Large intestine (tissue), 3 donors: Measurements from ENCODE around the gene COA1. TPM values are rescaled to one million over a fixed set of nuclear protein-coding genes. Genes with fewer than 3 reads are reported as not detected.
"Not testable (repeated sequence)": the region's sequence is repeated elsewhere in the genome, so short reads cannot be mapped to it uniquely, and the experiment has no call there.

ENCODE experiments used
- DNase-seq, 2 donors: peaks; one replicate each; pipeline versions ENCODE4 v3.0.0 to v3.0.0-alpha.2; 2013
- H3K27ac ChIP-seq: one replicate; pipeline ENCODE4 v1.5.1; 2013; ENCODE audit warnings: low read length
- H3K27me3 ChIP-seq: 2 replicates; pipeline ENCODE4 v1.6.1; 2013; ENCODE audit warnings: low read length; ENCODE audit not compliant: control insufficient read depth, insufficient read depth
- H3K36me3 ChIP-seq: 2 replicates; pipeline ENCODE4 v1.6.1; 2013; ENCODE audit warnings: low read length; ENCODE audit not compliant: control insufficient read depth, insufficient read depth
- H3K4me1 ChIP-seq: one replicate; pipeline ENCODE4 v1.6.1; 2013; ENCODE audit warnings: low read length; ENCODE audit not compliant: control insufficient read depth, insufficient read depth
- H3K4me3 ChIP-seq: one replicate; pipeline ENCODE4 v1.5.1; 2013; ENCODE audit warnings: low read length
- H3K9me3 ChIP-seq: one replicate; pipeline ENCODE4 v1.6.1; 2013; ENCODE audit warnings: mild to moderate bottlenecking, low read depth, low read length, moderate library complexity; ENCODE audit not compliant: control insufficient read depth
- WGBS: methylation state at CpG from one replicate; pipeline ENCODE4 v1.1.5; 2013; ENCODE audit warnings: low lambda C conversion rate; ENCODE audit not compliant: insufficient coverage; 5-methylcytosine and 5-hydroxymethylcytosine counted together
- polyA plus RNA-seq: library from polyadenylated mRNA; unstranded; fragments of 120-200 nt; gene quantifications from one replicate; pipeline ENCODE4 v1.2.1, GENCODE V29; 2013

The COA1 gene
- polyA plus RNA-seq, 1 donor, result 47.5 TPM

DNA sequence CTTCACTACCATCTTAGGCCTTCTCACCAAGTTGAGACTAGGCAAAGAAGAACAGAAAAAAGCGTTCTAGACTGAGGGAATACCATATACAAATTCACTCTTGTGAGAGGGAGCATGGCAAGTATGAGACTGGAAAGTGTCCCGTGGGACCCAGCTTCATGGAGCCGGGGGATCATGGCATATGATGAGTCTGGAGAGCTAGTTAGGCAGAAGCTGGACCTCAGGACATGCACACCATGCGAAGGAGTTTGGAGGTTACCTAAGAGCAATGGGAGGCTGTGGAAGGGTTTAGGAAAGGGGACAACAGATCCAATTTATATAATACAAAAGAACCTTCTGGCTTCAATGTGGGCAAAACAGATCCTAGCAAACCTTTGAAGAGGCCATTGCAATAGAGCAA lies 112.3 kb downstream of the COA1 start:
- H3K36me3 ChIP-seq, result peaks cover 27% of the 10 kb centered on the region
- H3K27me3 ChIP-seq, result no peaks in the 10 kb centered on the region
- WGBS, result no CpG with 5 or more reads among the region's 4 CpGs
- no peak overlapping the region for H3K4me3 ChIP-seq
- no peaks in the 10 kb centered on the region for H3K9me3 ChIP-seq
- H3K27ac ChIP-seq, result no peak overlapping the region
- no peak for DNase-seq
- H3K4me1 ChIP-seq, result no peaks in the 10 kb centered on the region

DNA sequence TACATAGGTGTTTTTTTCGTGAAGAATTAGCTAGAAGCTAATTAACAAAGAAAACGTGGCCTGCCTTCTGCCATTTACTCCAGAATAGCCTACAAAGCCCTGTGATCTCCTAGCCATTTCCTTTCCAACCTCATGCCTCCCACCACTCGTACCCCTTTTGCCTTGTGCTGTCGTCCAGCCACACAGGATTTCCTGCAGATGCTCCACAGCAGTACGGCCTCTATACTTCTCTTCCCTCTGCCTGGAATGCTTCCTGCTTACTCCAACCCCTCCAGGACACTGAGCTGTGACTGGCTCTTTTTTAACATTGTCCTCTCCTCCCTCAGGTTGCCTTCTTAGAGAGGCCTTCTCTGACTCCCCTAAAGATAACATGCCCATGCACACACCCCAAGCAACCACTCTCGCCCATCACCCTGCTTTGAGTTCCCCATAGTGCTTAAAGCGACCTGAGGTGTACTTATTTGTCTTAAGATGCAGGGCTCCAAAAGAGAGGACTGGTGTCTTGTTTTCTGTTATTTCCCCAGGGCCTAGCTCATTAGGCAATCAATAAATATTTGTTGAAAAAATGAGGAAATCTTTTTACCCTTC lies 113.7 kb downstream of the COA1 start:
- DNase-seq, result no peak
- Histone ChIP-seq H3K27me3 (no peaks in the 10 kb centered on the region), H3K4me1 (no peaks in the 10 kb centered on the region), H3K9me3 (no peaks in the 10 kb centered on the region), H3K36me3 (peaks cover 27% of the 10 kb centered on the region), H3K27ac (no peak overlapping the region), H3K4me3 (no peak overlapping the region)
- 100% methylated on average over 2 of the region's 7 CpGs for WGBS

DNA sequence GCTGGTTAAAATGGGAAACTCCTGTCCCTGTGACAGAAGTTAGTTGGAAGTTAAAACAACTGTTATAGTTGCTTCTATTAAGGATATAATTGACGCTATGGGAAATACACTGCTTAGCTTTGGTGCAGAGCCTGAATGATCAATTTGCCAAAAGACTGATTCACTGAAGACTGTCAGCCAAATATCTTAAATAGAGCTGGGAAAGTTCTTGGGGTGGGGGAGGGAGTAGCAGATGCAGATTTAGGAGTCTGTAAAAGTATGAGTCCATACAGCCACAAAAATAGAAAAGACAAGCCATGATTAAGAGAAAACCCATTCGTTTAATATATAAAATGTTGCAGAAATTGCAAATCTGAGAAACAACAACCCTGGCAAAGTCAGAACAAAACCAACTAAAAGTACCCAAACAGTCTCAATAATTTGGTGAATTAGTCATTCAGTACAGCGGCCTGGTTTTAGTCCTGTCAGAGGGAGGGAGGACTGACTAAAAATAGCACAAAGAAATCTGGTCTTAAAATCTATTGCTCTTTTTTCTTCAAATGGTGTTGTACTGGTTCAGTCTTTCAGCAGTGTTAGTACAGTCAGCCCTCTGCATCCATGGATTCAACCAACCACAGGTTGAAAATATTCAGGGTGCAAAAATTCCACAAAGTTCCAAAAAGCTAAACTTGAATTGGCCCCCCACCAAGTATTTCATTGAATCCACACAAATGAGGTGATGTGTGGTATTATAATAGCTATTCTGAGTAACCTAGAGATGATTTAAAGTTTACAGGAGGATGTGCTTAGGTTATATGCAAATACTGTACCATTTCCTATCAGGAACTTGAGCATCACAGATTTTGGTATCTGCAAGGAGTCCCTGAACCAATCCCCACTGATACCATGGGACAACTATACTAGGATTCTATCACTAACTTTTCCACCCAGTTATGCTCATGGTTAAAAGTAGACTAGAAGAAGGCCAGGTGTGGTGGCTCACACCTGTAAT lies 116.4 kb downstream of the COA1 start:
- 100% methylated on average over 1 of the region's 3 CpGs for WGBS
- no peaks in the 10 kb centered on the region for H3K4me1 ChIP-seq
- no peak overlapping the region for H3K4me3 ChIP-seq
- no peaks in the 10 kb centered on the region for H3K9me3 ChIP-seq
- peaks cover 27% of the 10 kb centered on the region for H3K36me3 ChIP-seq
- DNase-seq, result no peak
- H3K27ac ChIP-seq, result no peak overlapping the region
- H3K27me3 ChIP-seq, result no peaks in the 10 kb centered on the region

DNA sequence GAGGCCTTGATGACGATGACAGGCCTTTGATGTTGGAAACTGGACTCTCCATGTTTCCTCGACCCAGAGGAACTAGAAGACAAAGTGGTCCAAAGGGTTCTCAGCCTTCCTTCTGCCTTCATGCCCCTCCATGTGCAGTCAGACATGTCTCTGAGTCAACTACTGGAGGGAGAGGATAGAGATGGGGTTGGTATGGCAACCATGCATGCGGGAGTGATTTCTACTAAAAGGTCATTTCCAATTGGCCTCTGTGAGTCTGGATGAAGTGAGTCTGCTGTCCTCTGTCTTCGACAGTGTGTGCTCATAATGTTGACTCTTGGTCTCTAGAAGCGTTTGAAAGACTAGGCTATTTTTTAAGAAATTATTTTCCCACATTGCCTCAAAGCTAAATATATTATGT lies 117.2 kb downstream of the COA1 start:
- no CpG with 5 or more reads among the region's 5 CpGs for WGBS
- peaks cover 19% of the 10 kb centered on the region for H3K36me3 ChIP-seq
- no peak overlapping the region for H3K27ac ChIP-seq

DNA sequence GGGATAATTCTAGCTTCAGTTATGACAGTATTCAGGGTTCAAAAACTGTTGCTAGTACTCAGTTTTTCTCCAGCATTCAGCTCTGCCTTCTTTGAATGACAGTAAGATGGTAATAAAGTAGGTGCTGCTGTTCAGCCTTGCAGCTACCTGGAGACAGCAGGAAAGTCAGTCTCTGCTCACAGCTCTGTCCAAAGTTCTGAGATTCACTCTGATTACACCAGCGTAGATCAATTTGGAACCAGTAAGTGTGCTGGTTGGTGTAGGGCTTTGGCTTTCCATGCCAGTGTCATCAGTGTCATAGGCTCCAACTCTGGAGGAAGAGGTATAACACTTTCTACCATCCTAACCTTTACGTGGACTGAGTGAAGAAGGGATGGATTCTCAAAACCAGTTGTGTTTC lies 120.2 kb downstream of the COA1 start:
- Histone ChIP-seq H3K4me1 (no peaks in the 10 kb centered on the region), H3K4me3 (no peak overlapping the region), H3K9me3 (peaks cover 5% of the 10 kb centered on the region), H3K27me3 (no peaks in the 10 kb centered on the region), H3K36me3 (peaks cover 15% of the 10 kb centered on the region), H3K27ac (no peak overlapping the region)
- DNase-seq, result no peak
- no CpG with 5 or more reads among the region's 2 CpGs for WGBS

More for the DNA sequence above, 117.2 kb downstream of the COA1 start:
- DNase-seq, result no peak
- Histone ChIP-seq H3K9me3 (no peaks in the 10 kb centered on the region), H3K4me1 (no peaks in the 10 kb centered on the region), H3K4me3 (no peak overlapping the region), H3K27me3 (no peaks in the 10 kb centered on the region)

DNA sequence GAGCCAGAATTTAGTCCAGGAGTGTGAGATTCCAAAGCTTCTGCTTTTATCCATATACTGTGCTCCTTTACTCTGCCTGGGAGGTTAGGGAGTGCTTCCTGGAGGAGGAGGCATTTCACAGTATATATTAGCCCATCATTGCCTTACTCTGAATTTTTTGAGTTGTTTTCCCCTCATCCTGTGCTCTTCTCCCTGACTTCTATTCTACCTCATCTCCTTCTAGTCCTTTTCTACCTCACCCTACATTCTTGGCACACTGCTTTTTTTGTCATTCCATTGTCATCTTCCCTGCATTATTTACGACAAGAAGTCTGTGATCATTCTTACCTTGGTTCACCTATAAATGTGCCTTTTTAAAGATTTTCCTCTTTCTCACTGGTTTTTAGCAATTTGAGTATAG lies 125.1 kb downstream of the COA1 start:
- H3K9me3 ChIP-seq, result peaks cover 5% of the 10 kb centered on the region
- no peaks in the 10 kb centered on the region for H3K4me1 ChIP-seq
- 100% methylated on average over 1 of the region's 1 CpG for WGBS
- DNase-seq, result no peak
- no peak overlapping the region for H3K4me3 ChIP-seq
- no peak overlapping the region for H3K27ac ChIP-seq
- no peaks in the 10 kb centered on the region for H3K27me3 ChIP-seq
- H3K36me3 ChIP-seq, result peaks cover 18% of the 10 kb centered on the region

DNA sequence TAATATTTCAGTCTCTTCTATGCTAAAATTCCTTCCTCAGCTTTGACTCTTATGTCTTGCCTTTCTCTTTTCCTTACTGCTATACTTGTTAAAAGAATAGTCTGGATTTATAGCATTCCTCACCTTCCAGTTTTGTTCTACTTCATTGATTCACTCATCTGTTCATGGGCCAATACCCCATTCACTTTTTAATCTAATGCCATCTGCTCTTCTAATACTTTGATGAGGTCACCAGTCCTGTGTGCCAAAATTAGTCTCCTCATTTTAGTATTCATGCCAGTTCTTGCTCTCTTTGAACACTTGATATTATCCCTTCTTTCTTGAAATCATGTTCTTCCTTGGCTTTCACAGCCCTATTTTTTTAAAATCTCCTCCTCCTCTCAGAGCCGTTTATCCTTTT lies 127.1 kb downstream of the COA1 start:
- Histone ChIP-seq H3K27ac (no peak overlapping the region), H3K4me1 (no peaks in the 10 kb centered on the region), H3K4me3 (no peak overlapping the region), H3K9me3 (peaks cover 5% of the 10 kb centered on the region), H3K36me3 (peaks cover 17% of the 10 kb centered on the region), H3K27me3 (no peaks in the 10 kb centered on the region)
- WGBS, result 100% methylated on average over 1 of the region's 1 CpG
- no peak for DNase-seq

DNA sequence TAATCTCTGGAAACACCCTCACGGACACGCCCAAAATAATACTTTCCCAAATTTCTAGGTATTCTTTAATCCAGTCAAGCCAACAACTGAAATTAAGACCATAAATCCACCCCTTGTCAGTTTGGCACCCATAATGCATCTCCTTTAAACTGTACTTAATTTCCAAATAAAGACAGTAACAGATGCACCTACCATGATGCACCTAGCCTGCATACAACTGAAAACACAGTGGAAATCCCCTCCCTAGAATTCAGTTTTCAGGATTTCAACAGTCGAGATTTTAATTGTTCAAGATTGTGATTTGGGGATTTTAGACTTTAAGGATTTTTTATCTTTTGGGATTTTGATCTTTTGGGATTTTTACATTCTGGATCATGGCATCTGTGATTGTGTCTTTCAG lies 129.3 kb downstream of the COA1 start:
- H3K4me1 ChIP-seq, result no peaks in the 10 kb centered on the region
- no peak for DNase-seq
- H3K27me3 ChIP-seq, result no peaks in the 10 kb centered on the region
- WGBS, result 100% methylated on average over 2 of the region's 3 CpGs
- H3K36me3 ChIP-seq, result peaks cover 21% of the 10 kb centered on the region
- no peak overlapping the region for H3K4me3 ChIP-seq
- peaks cover 5% of the 10 kb centered on the region for H3K9me3 ChIP-seq
- H3K27ac ChIP-seq, result no peak overlapping the region

DNA sequence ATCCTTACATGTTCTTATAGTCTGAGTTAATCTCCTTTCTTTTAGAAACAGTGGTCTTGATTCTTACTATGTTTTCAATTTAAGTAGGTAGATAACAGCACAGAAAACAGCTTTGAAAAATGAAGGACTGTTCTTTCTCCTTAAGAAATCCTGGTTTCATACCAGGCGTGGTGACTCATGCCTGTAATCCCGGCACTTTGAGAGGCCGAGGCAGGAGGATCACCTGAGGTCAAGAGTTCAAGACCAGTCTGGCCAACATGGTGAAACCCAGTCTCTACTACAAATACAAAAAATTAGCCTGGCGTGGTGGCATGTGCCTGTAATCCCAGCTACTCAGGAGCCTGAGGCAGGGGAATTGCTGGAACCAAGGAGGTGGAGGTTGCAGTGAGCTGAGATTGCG lies 132.9 kb downstream of the COA1 start:
- H3K4me3 ChIP-seq, H3K27me3 ChIP-seq, H3K9me3 ChIP-seq, H3K27ac ChIP-seq, DNase-seq, H3K4me1 ChIP-seq: not testable (repeated sequence)
- peaks cover 15% of the 10 kb centered on the region for H3K36me3 ChIP-seq
- no CpG with 5 or more reads among the region's 5 CpGs for WGBS

DNA sequence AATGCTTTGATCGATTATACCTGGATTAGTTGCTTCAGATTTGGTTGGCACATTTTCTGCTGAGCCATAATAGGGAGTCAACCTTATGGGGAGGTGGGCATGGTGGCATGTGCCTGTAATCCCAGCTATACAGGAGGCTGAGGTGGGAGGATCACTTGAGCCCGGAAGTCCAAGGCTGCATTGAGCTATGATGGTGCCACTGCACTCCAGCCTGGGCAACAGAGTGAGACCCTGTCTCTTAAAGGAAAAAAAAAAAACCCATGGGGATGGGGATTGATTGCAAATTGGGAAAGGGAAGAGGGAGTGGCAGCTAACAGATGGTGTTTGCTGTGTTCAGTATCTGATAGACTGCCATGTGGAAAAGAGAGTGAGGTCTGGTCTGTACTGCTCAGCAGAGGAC lies 135.3 kb downstream of the COA1 start:
- H3K27ac ChIP-seq, result no peak overlapping the region

More for the DNA sequence above, 135.3 kb downstream of the COA1 start:
- no CpG with 5 or more reads among the region's 2 CpGs for WGBS
- Histone ChIP-seq H3K9me3 (no peaks in the 10 kb centered on the region), H3K27me3 (no peaks in the 10 kb centered on the region), H3K4me1 (no peaks in the 10 kb centered on the region), H3K36me3 (peaks cover 8% of the 10 kb centered on the region), H3K4me3 (no peak overlapping the region)
- no peak for DNase-seq
